Hepatocyte (in vitro differentiated cells): ENCODE measurements around the gene DBF4B. TPM values are rescaled to one million over a fixed set of nuclear protein-coding genes. Genes with fewer than 3 reads are reported as not detected.

Experiments used
- DNase-seq: peaks from one replicate; pipeline ENCODE4 v3.0.0-alpha.2; 2016; ENCODE audit warnings: low spot score
- H2AFZ ChIP-seq: fragments of 200-600 bp; sonication (generic); 2 replicates; pipeline ENCODE4 v1.6.0; 2016; ENCODE audit warnings: antibody characterized with exemption, mild to moderate bottlenecking
- H3K27ac ChIP-seq: fragments of 200-600 bp; sonication (generic); 2 replicates; pipeline ENCODE4 v1.5.1; 2016; ENCODE audit warnings: mild to moderate bottlenecking
- H3K27me3 ChIP-seq: fragments of 200-600 bp; sonication (generic); 2 replicates; pipeline ENCODE4 v1.6.1; 2016
- H3K36me3 ChIP-seq: fragments of 200-600 bp; sonication (generic); replicated peaks from 2 replicates; pipeline ENCODE4 v1.5.1; 2016; ENCODE audit warnings: low read depth; ENCODE audit not compliant: insufficient read depth
- H3K4me1 ChIP-seq: fragments of 200-600 bp; sonication (generic); 2 replicates; pipeline ENCODE4 v1.5.1; 2016; ENCODE audit warnings: mild to moderate bottlenecking, moderate library complexity; ENCODE audit not compliant: insufficient read depth
- H3K4me2 ChIP-seq: fragments of 200-600 bp; sonication (generic); 2 replicates; pipeline ENCODE4 v1.6.0; 2016
- H3K4me3 ChIP-seq: fragments of 200-600 bp; sonication (generic); 2 replicates; pipeline ENCODE4 v1.5.1; 2016; ENCODE audit warnings: mild to moderate bottlenecking
- H3K79me2 ChIP-seq: fragments of 200-600 bp; sonication (generic); 2 replicates; pipeline ENCODE4 v1.6.0; 2017; ENCODE audit warnings: mild to moderate bottlenecking
- H3K9me2 ChIP-seq: fragments of 200-600 bp; sonication (generic); replicated peaks from 2 replicates; pipeline ENCODE4 v1.6.0; 2017; ENCODE audit warnings: mild to moderate bottlenecking; ENCODE audit not compliant: insufficient read depth
- H3K9me3 ChIP-seq: fragments of 200-600 bp; sonication (generic); 2 replicates; pipeline ENCODE4 v1.5.1; 2016; ENCODE audit warnings: low read depth, mild to moderate bottlenecking
- H4K20me1 ChIP-seq: fragments of 200-600 bp; sonication (generic); 2 replicates; pipeline ENCODE4 v1.6.0; 2016; ENCODE audit warnings: mild to moderate bottlenecking; ENCODE audit not compliant: insufficient read depth, poor library complexity, severe bottlenecking
- EZH2 ChIP-seq: fragments of 200-600 bp; sonication (generic); IDR thresholded peaks from 2 replicates; pipeline ENCODE4 v1.6.1; 2016; ENCODE audit warnings: antibody characterized with exemption, mild to moderate bottlenecking, borderline replicate concordance
- EZH2phosphoT487 ChIP-seq: fragments of 200-600 bp; sonication (generic); IDR thresholded peaks from one replicate; pipeline ENCODE4 v1.6.1; 2018; ENCODE audit warnings: antibody characterized with exemption, mild to moderate bottlenecking, low read depth, moderate library complexity; ENCODE audit not compliant: unreplicated experiment, severe bottlenecking
- WGBS: methylation state at CpG from one replicate; pipeline ENCODE4 v1.1.6; 2016; ENCODE audit warnings: low lambda C conversion rate; ENCODE audit errors: missing lambda C conversion rate; 5-methylcytosine and 5-hydroxymethylcytosine counted together
- polyA plus RNA-seq: library from polyadenylated mRNA; unstranded; fragments of >200 nt; fragmentation: Nextera tagmentation; extraction: Ambion mirVana; gene quantifications from 2 replicates; pipeline ENCODE4 v1.2.1, GENCODE V29; 2016
- total RNA-seq: library from RNA; depleted of rRNA; stranded (reverse); fragments of >200 nt; gene quantifications from 2 replicates; pipeline ENCODE4 v1.2.3, GENCODE V29; 2014
- TF ChIP-seq, protein P1 (sequence below): fragments of 200-600 bp; sonication (generic); IDR thresholded peaks from 2 replicates; pipeline ENCODE4 v1.5.1; 2016; ENCODE audit warnings: antibody characterized with exemption, mild to moderate bottlenecking; ENCODE audit not compliant: poor library complexity

Gene DBF4B
- total and polyA plus RNA-seq, 2 experiments from 2014 or later = 3.4 to 4.1 TPM

DNA sequence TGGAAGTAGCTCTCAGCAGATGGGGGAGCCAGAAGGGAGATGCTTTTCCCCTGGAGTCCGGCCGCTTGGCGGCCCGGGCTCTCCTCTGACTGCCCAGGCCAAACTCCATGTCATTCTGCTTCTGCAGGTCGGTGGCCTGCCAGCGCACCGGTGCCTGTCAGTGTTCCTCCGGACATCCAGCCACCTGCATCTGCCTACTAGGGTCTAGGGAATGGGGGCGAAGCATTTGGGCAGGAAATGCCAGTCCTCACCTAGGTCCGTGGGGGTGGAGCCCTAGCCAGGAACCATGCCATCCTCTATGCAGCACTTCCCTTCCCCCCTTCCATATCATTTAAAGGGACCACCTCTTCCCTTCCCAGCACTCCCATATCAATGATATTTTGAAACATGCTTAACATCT, 87.5 kb downstream of the DBF4B start:
- Histone ChIP-seq H3K4me3 (no peak overlapping the region), H3K27ac (no peak overlapping the region), H3K79me2 (no peaks in the 10 kb centered on the region), H3K4me2 (no peak overlapping the region), H3K36me3 (no peaks in the 10 kb centered on the region), H3K9me2 (no peaks in the 10 kb centered on the region), H4K20me1 (no peaks in the 10 kb centered on the region), H3K9me3 (no peaks in the 10 kb centered on the region), H3K27me3 (no peaks in the 10 kb centered on the region), H2AFZ (no peak overlapping the region), H3K4me1 (no peaks in the 10 kb centered on the region)
- DNase-seq = no peak
- 87% methylated on average over 10 of the region's 10 CpGs for WGBS
- TF ChIP-seq EZH2 = no peak
- TF ChIP-seq, protein P1, sequence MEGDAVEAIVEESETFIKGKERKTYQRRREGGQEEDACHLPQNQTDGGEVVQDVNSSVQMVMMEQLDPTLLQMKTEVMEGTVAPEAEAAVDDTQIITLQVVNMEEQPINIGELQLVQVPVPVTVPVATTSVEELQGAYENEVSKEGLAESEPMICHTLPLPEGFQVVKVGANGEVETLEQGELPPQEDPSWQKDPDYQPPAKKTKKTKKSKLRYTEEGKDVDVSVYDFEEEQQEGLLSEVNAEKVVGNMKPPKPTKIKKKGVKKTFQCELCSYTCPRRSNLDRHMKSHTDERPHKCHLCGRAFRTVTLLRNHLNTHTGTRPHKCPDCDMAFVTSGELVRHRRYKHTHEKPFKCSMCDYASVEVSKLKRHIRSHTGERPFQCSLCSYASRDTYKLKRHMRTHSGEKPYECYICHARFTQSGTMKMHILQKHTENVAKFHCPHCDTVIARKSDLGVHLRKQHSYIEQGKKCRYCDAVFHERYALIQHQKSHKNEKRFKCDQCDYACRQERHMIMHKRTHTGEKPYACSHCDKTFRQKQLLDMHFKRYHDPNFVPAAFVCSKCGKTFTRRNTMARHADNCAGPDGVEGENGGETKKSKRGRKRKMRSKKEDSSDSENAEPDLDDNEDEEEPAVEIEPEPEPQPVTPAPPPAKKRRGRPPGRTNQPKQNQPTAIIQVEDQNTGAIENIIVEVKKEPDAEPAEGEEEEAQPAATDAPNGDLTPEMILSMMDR = no peak
- no peak for TF ChIP-seq EZH2phosphoT487

DNA sequence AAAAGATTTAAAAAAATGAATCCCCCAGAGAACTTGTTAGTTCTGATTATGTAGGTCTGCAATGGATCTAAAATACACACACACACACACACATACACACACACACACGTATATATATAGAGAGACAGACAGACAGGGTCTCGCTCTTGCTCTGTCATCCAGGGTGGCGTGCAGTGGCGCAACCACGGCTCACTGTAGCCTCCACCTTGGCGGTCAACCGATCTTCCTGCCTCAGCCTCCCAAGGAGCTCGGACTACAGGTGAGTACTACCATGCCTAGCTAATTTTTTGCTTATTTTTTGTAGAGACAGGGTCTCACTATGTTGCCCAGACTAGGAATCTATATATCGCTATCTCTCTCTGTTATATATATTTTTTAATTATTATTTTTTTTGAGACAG, 88.3 kb downstream of the DBF4B start:
- Histone ChIP-seq H3K4me2 (no peak overlapping the region), H3K4me3 (no peak overlapping the region), H3K79me2 (no peaks in the 10 kb centered on the region), H3K36me3 (no peaks in the 10 kb centered on the region), H3K27me3 (no peaks in the 10 kb centered on the region), H3K9me3 (no peaks in the 10 kb centered on the region), H2AFZ (no peak overlapping the region), H4K20me1 (no peaks in the 10 kb centered on the region), H3K4me1 (no peaks in the 10 kb centered on the region), H3K27ac (no peak overlapping the region), H3K9me2 (no peaks in the 10 kb centered on the region)
- DNase-seq = no peak
- no peak for TF ChIP-seq EZH2
- TF ChIP-seq EZH2phosphoT487 = no peak
- TF ChIP-seq, protein P1 = no peak
- WGBS = 93% methylated on average over 9 of the region's 9 CpGs

DNA sequence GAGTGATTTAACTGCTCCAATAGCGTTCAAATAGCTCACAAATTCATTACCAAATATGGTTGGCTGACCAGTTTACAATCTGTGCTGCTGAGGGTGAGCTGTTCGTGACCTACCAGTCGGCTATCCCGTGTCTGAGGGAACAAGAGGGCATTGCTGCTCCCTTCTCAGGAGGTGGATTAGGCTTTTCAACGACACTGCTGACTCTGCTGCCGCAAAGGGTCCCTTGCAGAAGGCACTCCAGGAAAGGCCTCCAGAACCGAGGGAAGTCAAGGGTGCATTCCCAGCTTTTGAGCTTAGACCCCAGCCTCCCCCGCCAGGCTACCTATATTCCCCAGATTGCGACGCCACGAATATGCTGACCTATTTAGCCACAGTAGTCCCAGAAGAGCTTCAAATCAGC, 89.3 kb downstream of the DBF4B start:
- Histone ChIP-seq H3K4me3 (no peak overlapping the region), H3K79me2 (peaks cover 6% of the 10 kb centered on the region), H3K9me2 (no peaks in the 10 kb centered on the region), H2AFZ (no peak overlapping the region), H3K27ac (no peak overlapping the region), H3K4me1 (no peaks in the 10 kb centered on the region), H3K36me3 (no peaks in the 10 kb centered on the region), H4K20me1 (no peaks in the 10 kb centered on the region), H3K9me3 (no peaks in the 10 kb centered on the region), H3K4me2 (no peak overlapping the region), H3K27me3 (no peaks in the 10 kb centered on the region)
- DNase-seq = no peak
- 80% methylated on average over 11 of the region's 11 CpGs for WGBS
- TF ChIP-seq EZH2phosphoT487 (no peak), EZH2 (no peak)
- TF ChIP-seq, protein P1 = no peak

DNA sequence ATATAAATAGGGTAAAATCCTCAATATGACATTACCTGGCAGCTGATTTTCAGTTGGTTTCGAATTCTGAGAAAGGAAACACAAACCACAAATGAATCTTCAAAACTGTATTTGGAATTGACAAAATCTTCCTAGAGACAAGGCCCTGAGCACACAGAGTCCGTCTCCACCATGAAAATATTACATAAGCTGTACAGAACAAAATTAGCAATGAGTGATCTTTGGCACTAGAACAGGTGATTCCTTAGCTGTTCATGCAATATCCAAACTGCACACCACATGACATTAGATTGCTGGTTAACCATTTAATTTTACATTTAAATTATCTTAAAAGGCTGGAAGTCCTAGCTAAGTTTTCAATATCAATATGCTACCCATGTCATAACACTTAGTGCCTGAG, 89.9 kb downstream of the DBF4B start:
- no peaks in the 10 kb centered on the region for H3K9me2 ChIP-seq
- DNase-seq = no peak
- H3K79me2 ChIP-seq = peaks cover 8% of the 10 kb centered on the region
- no peak overlapping the region for H3K4me3 ChIP-seq
- no peaks in the 10 kb centered on the region for H4K20me1 ChIP-seq
- TF ChIP-seq EZH2 (no peak), EZH2phosphoT487 (no peak)
- TF ChIP-seq, protein P1 = no peak
- H3K9me3 ChIP-seq = no peaks in the 10 kb centered on the region
- WGBS = 89% methylated on average over 2 of the region's 2 CpGs
- H3K36me3 ChIP-seq = no peaks in the 10 kb centered on the region
- no peak overlapping the region for H2AFZ ChIP-seq
- H3K27ac ChIP-seq = no peak overlapping the region
- no peaks in the 10 kb centered on the region for H3K4me1 ChIP-seq
- no peaks in the 10 kb centered on the region for H3K27me3 ChIP-seq
- no peak overlapping the region for H3K4me2 ChIP-seq
